Measurements from ENCODE around the gene EVI5.

GRCh38 chr1:92817137-92817697, 32.3 kb upstream of the EVI5 start:
- TF ChIP-seq POLR2A (IDR thresholded peaks at IDR 0.05): no peak
- no peak for TF ChIP-seq CTCF (IDR thresholded peaks at IDR 0.05)

All from Peyer's patch (tissue), 4 donors.